Mononuclear cell (primary cell): ENCODE data around the gene ALDH3A2. TPM values are rescaled to one million over a fixed set of nuclear protein-coding genes. Genes with fewer than 3 reads are reported as not detected.
"Not testable (repeated sequence)": the region's sequence is repeated elsewhere in the genome, so short reads cannot be mapped to it uniquely, and the experiment has no call there.

Experiments
- H3K27me3 ChIP-seq: 2 replicates; pipeline ENCODE4 v1.6.0; 2011; ENCODE audit warnings: low read length, control low read depth; ENCODE audit not compliant: insufficient read depth
- H3K4me1 ChIP-seq: 2 replicates; pipeline ENCODE4 v1.5.1; 2011; ENCODE audit warnings: mild to moderate bottlenecking, low read length, control low read depth; ENCODE audit not compliant: insufficient read depth
- H3K4me3 ChIP-seq: 2 replicates; pipeline ENCODE4 v1.5.1; 2011; ENCODE audit warnings: mild to moderate bottlenecking, low read length, moderate library complexity
- H3K9me3 ChIP-seq: 2 replicates; pipeline ENCODE4 v1.5.1; 2011; ENCODE audit warnings: low read depth, mild to moderate bottlenecking, control low read depth, low read length
- total RNA-seq: library from RNA; depleted of rRNA; stranded (reverse); fragments of >200 nt; gene quantifications from one replicate; pipeline ENCODE4 v1.2.3, GENCODE V29; 2012

Gene ALDH3A2
- total RNA-seq, 1 donor: 18.9 TPM

GRCh38 chr17:19684909-19685580 is 36.5 kb downstream of the ALDH3A2 start:
- H3K4me3 ChIP-seq, H3K4me1 ChIP-seq, H3K27me3 ChIP-seq, H3K9me3 ChIP-seq: not testable (repeated sequence)

GRCh38 chr17:19686400-19687090 is 38.0 kb downstream of the ALDH3A2 start:
- Histone ChIP-seq H3K27me3 (no peaks in the 10 kb centered on the region), H3K9me3 (no peaks in the 10 kb centered on the region), H3K4me3 (no peak overlapping the region), H3K4me1 (no peaks in the 10 kb centered on the region)

- no peak overlapping the region for H3K4me3 ChIP-seq
- H3K9me3 ChIP-seq: no peaks in the 10 kb centered on the region
- no peaks in the 10 kb centered on the region for H3K4me1 ChIP-seq
- H3K27me3 ChIP-seq: no peaks in the 10 kb centered on the region
Measured at GRCh38 chr17:19702217-19702641, 53.7 kb downstream of the ALDH3A2 start.

GRCh38 chr17:19703106-19703827 is 54.7 kb downstream of the ALDH3A2 start:
- Histone ChIP-seq H3K4me1 (no peaks in the 10 kb centered on the region), H3K27me3 (no peaks in the 10 kb centered on the region), H3K4me3 (no peak overlapping the region), H3K9me3 (no peaks in the 10 kb centered on the region)

GRCh38 chr17:19703828-19704613 is 55.5 kb downstream of the ALDH3A2 start:
- Histone ChIP-seq H3K4me1 (no peaks in the 10 kb centered on the region), H3K27me3 (no peaks in the 10 kb centered on the region), H3K9me3 (no peaks in the 10 kb centered on the region), H3K4me3 (no peak overlapping the region)

GRCh38 chr17:19705201-19705600 is 56.6 kb downstream of the ALDH3A2 start:
- no peaks in the 10 kb centered on the region for H3K9me3 ChIP-seq
- H3K4me1 ChIP-seq: no peaks in the 10 kb centered on the region
- no peak overlapping the region for H3K4me3 ChIP-seq
- H3K27me3 ChIP-seq: no peaks in the 10 kb centered on the region

- no peaks in the 10 kb centered on the region for H3K27me3 ChIP-seq
- H3K4me1 ChIP-seq: no peaks in the 10 kb centered on the region
Measured at GRCh38 chr17:19705771-19706770, 57.5 kb downstream of the ALDH3A2 start.

GRCh38 chr17:19706791-19707727 is 58.5 kb downstream of the ALDH3A2 start:
- no peak overlapping the region for H3K4me3 ChIP-seq
- H3K27me3 ChIP-seq: no peaks in the 10 kb centered on the region
- no peaks in the 10 kb centered on the region for H3K4me1 ChIP-seq
- no peaks in the 10 kb centered on the region for H3K9me3 ChIP-seq

More at GRCh38 chr17:19705771-19706770, 57.5 kb downstream of the ALDH3A2 start:
- Histone ChIP-seq H3K9me3 (no peaks in the 10 kb centered on the region), H3K4me3 (no peak overlapping the region)

GRCh38 chr17:19707728-19708221 is 59.2 kb downstream of the ALDH3A2 start:
- no peaks in the 10 kb centered on the region for H3K27me3 ChIP-seq
- H3K4me3 ChIP-seq: no peak overlapping the region
- no peaks in the 10 kb centered on the region for H3K9me3 ChIP-seq
- H3K4me1 ChIP-seq: no peaks in the 10 kb centered on the region

- H3K4me3 ChIP-seq: no peak overlapping the region
- H3K4me1 ChIP-seq: no peaks in the 10 kb centered on the region
- H3K27me3 ChIP-seq: no peaks in the 10 kb centered on the region
- no peaks in the 10 kb centered on the region for H3K9me3 ChIP-seq
Measured at GRCh38 chr17:19708431-19709175, 60.1 kb downstream of the ALDH3A2 start.

- Histone ChIP-seq H3K4me1 (no peaks in the 10 kb centered on the region), H3K27me3 (no peaks in the 10 kb centered on the region), H3K9me3 (no peaks in the 10 kb centered on the region), H3K4me3 (no peak overlapping the region)
Measured at GRCh38 chr17:19709841-19710240, 61.3 kb downstream of the ALDH3A2 start.

GRCh38 chr17:19712436-19713004 is 64.0 kb downstream of the ALDH3A2 start:
- Histone ChIP-seq H3K27me3 (no peaks in the 10 kb centered on the region), H3K9me3 (no peaks in the 10 kb centered on the region), H3K4me3 (no peak overlapping the region), H3K4me1 (no peaks in the 10 kb centered on the region)
